GM23338 (cell line): ENCODE results near the gene SPEF1. TPM values are rescaled to one million over a fixed set of nuclear protein-coding genes. Genes with fewer than 3 reads are reported as not detected.

ENCODE experiments used
- ATAC-seq: fragments of 200-7000 bp; cut with Tn5 transposase; 3 replicates; pipeline ENCODE4 v1.9.1; 2020
- DNase-seq: peaks from one replicate; pipeline ENCODE4 v3.0.0-alpha.2; 2015; ENCODE audit warnings: low spot score
- H2AFZ ChIP-seq: fragments of 200-600 bp; sonication (generic); 2 replicates; pipeline ENCODE4 v1.8.0; 2016; ENCODE audit warnings: antibody characterized with exemption, mild to moderate bottlenecking, moderate library complexity
- H3F3A ChIP-seq: fragments of 200-600 bp; sonication (generic); replicated peaks from 2 replicates; pipeline ENCODE4 v1.8.0; 2017; ENCODE audit warnings: antibody characterized with exemption, mixed run types, low read depth
- H3K27ac ChIP-seq: fragments of 200-600 bp; sonication (generic); 2 replicates; pipeline ENCODE4 v1.6.1; 2016; ENCODE audit warnings: low read depth
- H3K27me3 ChIP-seq: fragments of 200-600 bp; sonication (generic); 2 replicates; pipeline ENCODE4 v1.8.0; 2016; ENCODE audit warnings: mild to moderate bottlenecking, mixed run types, moderate library complexity; ENCODE audit not compliant: insufficient read depth
- H3K36me3 ChIP-seq: fragments of 200-600 bp; sonication (generic); 2 replicates; pipeline ENCODE4 v1.8.0; 2016; ENCODE audit warnings: mild to moderate bottlenecking; ENCODE audit not compliant: insufficient read depth
- H3K4me1 ChIP-seq: fragments of 200-600 bp; sonication (generic); 2 replicates; pipeline ENCODE4 v1.8.0; 2016; ENCODE audit warnings: mild to moderate bottlenecking, moderate library complexity; ENCODE audit not compliant: insufficient read depth
- H3K4me2 ChIP-seq: fragments of 200-600 bp; sonication (generic); 2 replicates; pipeline ENCODE4 v1.7.1; 2017; ENCODE audit warnings: mixed run types
- H3K4me3 ChIP-seq: fragments of 200-600 bp; sonication (generic); 2 replicates; pipeline ENCODE4 v1.6.1; 2016; ENCODE audit warnings: mixed run types
- H3K79me2 ChIP-seq: fragments of 200-600 bp; sonication (generic); replicated peaks from 2 replicates; pipeline ENCODE4 v1.8.0; 2017; ENCODE audit warnings: mild to moderate bottlenecking; ENCODE audit not compliant: insufficient read depth
- H3K9me2 ChIP-seq: fragments of 200-600 bp; sonication (generic); 2 replicates; pipeline ENCODE4 v1.8.0; 2017; ENCODE audit not compliant: insufficient read depth
- H4K20me1 ChIP-seq: fragments of 200-600 bp; sonication (generic); replicated peaks from 2 replicates; pipeline ENCODE4 v1.8.0; 2017; ENCODE audit warnings: mild to moderate bottlenecking; ENCODE audit not compliant: insufficient read depth
- H3K27ac Mint-ChIP-seq: 2 replicates; pipeline ENCODE4 v1.8.0; 2020; ENCODE audit warnings: inconsistent platforms, mild to moderate bottlenecking, moderate library complexity, mixed read lengths
- H3K27me3 Mint-ChIP-seq: 3 replicates; pipeline ENCODE4 v1.8.0; 2022; ENCODE audit warnings: low read depth, mild to moderate bottlenecking, moderate library complexity, mixed read lengths, inconsistent platforms; ENCODE audit not compliant: insufficient read depth, poor library complexity
- H3K36me3 Mint-ChIP-seq: 3 replicates; pipeline ENCODE4 v1.8.0; 2021; ENCODE audit warnings: low read depth, mild to moderate bottlenecking, inconsistent platforms, moderate library complexity, mixed read lengths
- H3K4me1 Mint-ChIP-seq: 3 replicates; pipeline ENCODE4 v1.8.0; 2020; ENCODE audit warnings: mild to moderate bottlenecking, inconsistent platforms, mixed read lengths
- H3K4me3 Mint-ChIP-seq: 3 replicates; pipeline ENCODE4 v1.8.0; 2021; ENCODE audit warnings: moderate library complexity, mild to moderate bottlenecking, inconsistent platforms, mixed read lengths
- H3K9me3 Mint-ChIP-seq: 3 replicates; pipeline ENCODE4 v1.8.0; 2020; ENCODE audit warnings: moderate library complexity, mild to moderate bottlenecking, inconsistent platforms, mixed read lengths
- CREB1 ChIP-seq: fragments of 250-450 bp; sonication (Bioruptor Pico); IDR thresholded peaks from 2 replicates; pipeline ENCODE4 v1.5.0; 2020; ENCODE audit warnings: low read depth, mild to moderate bottlenecking, moderate library complexity
- CTCF ChIP-seq, 2 experiments: fragments of 200-600 bp in 1 of 2; sonication (generic) in 1 of 2; conservative IDR thresholded peaks; 2 replicates each; pipeline versions ENCODE4 v1.5.1 to v1.6.1; 2016 to 2017; ENCODE audit warnings: antibody characterized with exemption in 2 of 2, low read depth in 2 of 2, mild to moderate bottlenecking in 2 of 2, moderate library complexity in 1 of 2
- ETS1 ChIP-seq: IDR thresholded peaks from 2 replicates; pipeline ENCODE4 v1.6.1; 2016; ENCODE audit warnings: antibody characterized with exemption
- EZH2phosphoT487 ChIP-seq: fragments of 200-600 bp; sonication (generic); IDR thresholded peaks from one replicate; pipeline ENCODE4 v1.8.1; 2018; ENCODE audit warnings: antibody characterized with exemption; ENCODE audit not compliant: unreplicated experiment
- JUNB ChIP-seq: IDR thresholded peaks from one replicate; pipeline ENCODE4 v1.6.1; 2016; ENCODE audit warnings: antibody characterized with exemption; ENCODE audit not compliant: unreplicated experiment
- POLR2AphosphoS5 ChIP-seq: IDR thresholded peaks from 2 replicates; pipeline ENCODE4 v1.6.1; 2016; ENCODE audit warnings: antibody characterized with exemption, low read depth
- ZNF114 ChIP-seq: fragments of 250-450 bp; sonication (Bioruptor Pico); IDR thresholded peaks from 2 replicates; pipeline ENCODE4 v1.5.0; 2020; ENCODE audit warnings: mild to moderate bottlenecking, moderate library complexity
- ZNF331 ChIP-seq: fragments of 250-450 bp; sonication (Bioruptor Pico); IDR thresholded peaks from 2 replicates; pipeline ENCODE4 v1.5.0; 2020; ENCODE audit warnings: low read depth, mild to moderate bottlenecking, moderate library complexity
- polyA plus RNA-seq: library from polyadenylated mRNA; unstranded; fragments of >200 nt; fragmentation: Nextera tagmentation; extraction: Ambion mirVana; gene quantifications from 2 replicates; pipeline ENCODE4 v1.2.1, GENCODE V29; 2016
- total RNA-seq: library from RNA; depleted of rRNA; stranded (reverse); fragments of >200 nt; shearing (Covaris generic); gene quantifications from 2 replicates; pipeline ENCODE4 v1.2.3, GENCODE V29; 2014
- TF ChIP-seq, protein P1 (sequence below): IDR thresholded peaks from one replicate; pipeline ENCODE4 v1.6.1; 2018; ENCODE audit warnings: antibody characterized with exemption; ENCODE audit not compliant: unreplicated experiment
- TF ChIP-seq, protein P2 (sequence below): fragments of 250-450 bp; sonication (Bioruptor Pico); IDR thresholded peaks from 2 replicates; pipeline ENCODE4 v1.5.0; 2020; ENCODE audit warnings: mild to moderate bottlenecking, moderate library complexity

The SPEF1 gene
- total and polyA plus RNA-seq, 2 experiments from 2014 or later: 0.68 to 0.69 TPM

GRCh38 chr20:3819411-3820047 lies 38.3 kb upstream of the SPEF1 start:
- Histone ChIP-seq H3K79me2 (no peaks in the 10 kb centered on the region), H3K36me3 (no peaks in the 10 kb centered on the region), H3K9me2 (no peaks in the 10 kb centered on the region), H3K27me3 (no peaks in the 10 kb centered on the region), H2AFZ (peak overlapping the region; percentile 73), H3K4me3 (peak overlapping the region; percentile 78), H3K4me2 (peak overlapping the region; percentile 74), H3K27ac (peak overlapping the region; percentile 53; the same call in 1 of the 2 replicates), H3F3A (peaks cover 4% of the 10 kb centered on the region; the same call in 1 of the 2 replicates), H3K4me1 (peaks cover 16% of the 10 kb centered on the region; the same call in 1 of the 2 replicates), H4K20me1 (no peaks in the 10 kb centered on the region)
- Mint-ChIP-seq H3K36me3 (no peaks in the 10 kb centered on the region; the same call in 1 of the 3 replicates), H3K27me3 (peaks cover 6% of the 10 kb centered on the region), H3K9me3 (no peaks in the 10 kb centered on the region), H3K27ac (no peak overlapping the region), H3K4me3 (peak overlapping the region; percentile 87), H3K4me1 (peaks cover 23% of the 10 kb centered on the region)
- ATAC-seq: no peak
- DNase-seq: no peak
- TF ChIP-seq, protein P1, sequence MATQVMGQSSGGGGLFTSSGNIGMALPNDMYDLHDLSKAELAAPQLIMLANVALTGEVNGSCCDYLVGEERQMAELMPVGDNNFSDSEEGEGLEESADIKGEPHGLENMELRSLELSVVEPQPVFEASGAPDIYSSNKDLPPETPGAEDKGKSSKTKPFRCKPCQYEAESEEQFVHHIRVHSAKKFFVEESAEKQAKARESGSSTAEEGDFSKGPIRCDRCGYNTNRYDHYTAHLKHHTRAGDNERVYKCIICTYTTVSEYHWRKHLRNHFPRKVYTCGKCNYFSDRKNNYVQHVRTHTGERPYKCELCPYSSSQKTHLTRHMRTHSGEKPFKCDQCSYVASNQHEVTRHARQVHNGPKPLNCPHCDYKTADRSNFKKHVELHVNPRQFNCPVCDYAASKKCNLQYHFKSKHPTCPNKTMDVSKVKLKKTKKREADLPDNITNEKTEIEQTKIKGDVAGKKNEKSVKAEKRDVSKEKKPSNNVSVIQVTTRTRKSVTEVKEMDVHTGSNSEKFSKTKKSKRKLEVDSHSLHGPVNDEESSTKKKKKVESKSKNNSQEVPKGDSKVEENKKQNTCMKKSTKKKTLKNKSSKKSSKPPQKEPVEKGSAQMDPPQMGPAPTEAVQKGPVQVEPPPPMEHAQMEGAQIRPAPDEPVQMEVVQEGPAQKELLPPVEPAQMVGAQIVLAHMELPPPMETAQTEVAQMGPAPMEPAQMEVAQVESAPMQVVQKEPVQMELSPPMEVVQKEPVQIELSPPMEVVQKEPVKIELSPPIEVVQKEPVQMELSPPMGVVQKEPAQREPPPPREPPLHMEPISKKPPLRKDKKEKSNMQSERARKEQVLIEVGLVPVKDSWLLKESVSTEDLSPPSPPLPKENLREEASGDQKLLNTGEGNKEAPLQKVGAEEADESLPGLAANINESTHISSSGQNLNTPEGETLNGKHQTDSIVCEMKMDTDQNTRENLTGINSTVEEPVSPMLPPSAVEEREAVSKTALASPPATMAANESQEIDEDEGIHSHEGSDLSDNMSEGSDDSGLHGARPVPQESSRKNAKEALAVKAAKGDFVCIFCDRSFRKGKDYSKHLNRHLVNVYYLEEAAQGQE: no peak
- TF ChIP-seq ETS1 (no peak), ZNF114 (no peak), JUNB (no peak), CTCF (conservative IDR thresholded peaks at IDR 0.05; ENCODE audit: low read depth in 2 of 2) (no peak), POLR2AphosphoS5 (no peak), CREB1 (CRISPR knock-in tag) (no peak), EZH2phosphoT487 (no peak), ZNF331 (no peak)
- TF ChIP-seq, protein P2, sequence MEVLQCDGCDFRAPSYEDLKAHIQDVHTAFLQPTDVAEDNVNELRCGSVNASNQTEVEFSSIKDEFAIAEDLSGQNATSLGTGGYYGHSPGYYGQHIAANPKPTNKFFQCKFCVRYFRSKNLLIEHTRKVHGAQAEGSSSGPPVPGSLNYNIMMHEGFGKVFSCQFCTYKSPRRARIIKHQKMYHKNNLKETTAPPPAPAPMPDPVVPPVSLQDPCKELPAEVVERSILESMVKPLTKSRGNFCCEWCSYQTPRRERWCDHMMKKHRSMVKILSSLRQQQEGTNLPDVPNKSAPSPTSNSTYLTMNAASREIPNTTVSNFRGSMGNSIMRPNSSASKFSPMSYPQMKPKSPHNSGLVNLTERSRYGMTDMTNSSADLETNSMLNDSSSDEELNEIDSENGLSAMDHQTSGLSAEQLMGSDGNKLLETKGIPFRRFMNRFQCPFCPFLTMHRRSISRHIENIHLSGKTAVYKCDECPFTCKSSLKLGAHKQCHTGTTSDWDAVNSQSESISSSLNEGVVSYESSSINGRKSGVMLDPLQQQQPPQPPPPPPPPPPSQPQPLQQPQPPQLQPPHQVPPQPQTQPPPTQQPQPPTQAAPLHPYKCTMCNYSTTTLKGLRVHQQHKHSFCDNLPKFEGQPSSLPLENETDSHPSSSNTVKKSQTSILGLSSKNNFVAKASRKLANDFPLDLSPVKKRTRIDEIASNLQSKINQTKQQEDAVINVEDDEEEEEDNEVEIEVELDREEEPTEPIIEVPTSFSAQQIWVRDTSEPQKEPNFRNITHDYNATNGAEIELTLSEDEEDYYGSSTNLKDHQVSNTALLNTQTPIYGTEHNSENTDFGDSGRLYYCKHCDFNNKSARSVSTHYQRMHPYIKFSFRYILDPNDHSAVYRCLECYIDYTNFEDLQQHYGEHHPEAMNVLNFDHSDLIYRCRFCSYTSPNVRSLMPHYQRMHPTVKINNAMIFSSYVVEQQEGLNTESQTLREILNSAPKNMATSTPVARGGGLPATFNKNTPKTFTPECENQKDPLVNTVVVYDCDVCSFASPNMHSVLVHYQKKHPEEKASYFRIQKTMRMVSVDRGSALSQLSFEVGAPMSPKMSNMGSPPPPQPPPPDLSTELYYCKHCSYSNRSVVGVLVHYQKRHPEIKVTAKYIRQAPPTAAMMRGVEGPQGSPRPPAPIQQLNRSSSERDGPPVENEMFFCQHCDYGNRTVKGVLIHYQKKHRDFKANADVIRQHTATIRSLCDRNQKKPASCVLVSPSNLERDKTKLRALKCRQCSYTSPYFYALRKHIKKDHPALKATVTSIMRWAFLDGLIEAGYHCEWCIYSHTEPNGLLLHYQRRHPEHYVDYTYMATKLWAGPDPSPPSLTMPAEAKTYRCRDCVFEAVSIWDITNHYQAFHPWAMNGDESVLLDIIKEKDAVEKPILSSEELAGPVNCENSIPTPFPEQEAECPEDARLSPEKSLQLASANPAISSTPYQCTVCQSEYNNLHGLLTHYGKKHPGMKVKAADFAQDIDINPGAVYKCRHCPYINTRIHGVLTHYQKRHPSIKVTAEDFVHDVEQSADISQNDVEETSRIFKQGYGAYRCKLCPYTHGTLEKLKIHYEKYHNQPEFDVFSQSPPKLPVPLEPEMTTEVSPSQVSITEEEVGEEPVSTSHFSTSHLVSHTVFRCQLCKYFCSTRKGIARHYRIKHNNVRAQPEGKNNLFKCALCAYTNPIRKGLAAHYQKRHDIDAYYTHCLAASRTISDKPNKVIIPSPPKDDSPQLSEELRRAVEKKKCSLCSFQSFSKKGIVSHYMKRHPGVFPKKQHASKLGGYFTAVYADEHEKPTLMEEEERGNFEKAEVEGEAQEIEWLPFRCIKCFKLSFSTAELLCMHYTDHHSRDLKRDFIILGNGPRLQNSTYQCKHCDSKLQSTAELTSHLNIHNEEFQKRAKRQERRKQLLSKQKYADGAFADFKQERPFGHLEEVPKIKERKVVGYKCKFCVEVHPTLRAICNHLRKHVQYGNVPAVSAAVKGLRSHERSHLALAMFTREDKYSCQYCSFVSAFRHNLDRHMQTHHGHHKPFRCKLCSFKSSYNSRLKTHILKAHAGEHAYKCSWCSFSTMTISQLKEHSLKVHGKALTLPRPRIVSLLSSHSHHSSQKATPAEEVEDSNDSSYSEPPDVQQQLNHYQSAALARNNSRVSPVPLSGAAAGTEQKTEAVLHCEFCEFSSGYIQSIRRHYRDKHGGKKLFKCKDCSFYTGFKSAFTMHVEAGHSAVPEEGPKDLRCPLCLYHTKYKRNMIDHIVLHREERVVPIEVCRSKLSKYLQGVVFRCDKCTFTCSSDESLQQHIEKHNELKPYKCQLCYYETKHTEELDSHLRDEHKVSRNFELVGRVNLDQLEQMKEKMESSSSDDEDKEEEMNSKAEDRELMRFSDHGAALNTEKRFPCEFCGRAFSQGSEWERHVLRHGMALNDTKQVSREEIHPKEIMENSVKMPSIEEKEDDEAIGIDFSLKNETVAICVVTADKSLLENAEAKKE (CRISPR knock-in tag): no peak
